Myocyte (in vitro differentiated cells): Measurements from ENCODE around the gene SLC39A2. TPM values are rescaled to one million over a fixed set of nuclear protein-coding genes. Genes with fewer than 3 reads are reported as not detected.
"Not testable (repeated sequence)": the region's sequence is repeated elsewhere in the genome, so short reads cannot be mapped to it uniquely, and the experiment has no call there.

ENCODE experiments used
- DNase-seq: peaks from one replicate; pipeline ENCODE4 v3.0.0-alpha.2; 2012; ENCODE audit warnings: low read depth
- total RNA-seq: library from RNA; depleted of rRNA; stranded (reverse); fragments of >200 nt; gene quantifications from 2 replicates; pipeline ENCODE4 v1.2.3, GENCODE V29; 2014

The SLC39A2 gene
- total RNA-seq, 1 donor from 2014 or later, result not detected

- no peak for DNase-seq
These were observed 2.6 kb upstream of the SLC39A2 start for GRCh38 chr14:20996521-20996920.

GRCh38 chr14:20997115-20997514, 2.0 kb upstream of the SLC39A2 start:
- no peak for DNase-seq

- no peak for DNase-seq
These were observed 1.5 kb upstream of the SLC39A2 start for GRCh38 chr14:20997564-20997963.

GRCh38 chr14:20998139-20998538, 954 bp upstream of the SLC39A2 start:
- no peak for DNase-seq

GRCh38 chr14:20999591-20999990, 498 bp downstream of the SLC39A2 start:
- no peak for DNase-seq

GRCh38 chr14:21001218-21001617, 2.1 kb downstream of the SLC39A2 start:
- DNase-seq, result no peak

GRCh38 chr14:21003788-21004346, 4.8 kb downstream of the SLC39A2 start:
- no peak for DNase-seq

GRCh38 chr14:21009721-21010120, 10.6 kb downstream of the SLC39A2 start:
- DNase-seq, result not testable (repeated sequence)

- no peak for DNase-seq
These were observed 12.0 kb downstream of the SLC39A2 start for GRCh38 chr14:21011136-21011535.

GRCh38 chr14:21014761-21015190, 15.7 kb downstream of the SLC39A2 start:
- DNase-seq, result peak; percentile 94

- DNase-seq, result no peak
These were observed 16.2 kb downstream of the SLC39A2 start for GRCh38 chr14:21015312-21015711.

- no peak for DNase-seq
These were observed 17.5 kb downstream of the SLC39A2 start for GRCh38 chr14:21016413-21017190.

GRCh38 chr14:21017528-21018245, 18.6 kb downstream of the SLC39A2 start:
- DNase-seq, result no peak

GRCh38 chr14:21018286-21018685, 19.2 kb downstream of the SLC39A2 start:
- no peak for DNase-seq

- DNase-seq, result no peak
These were observed 19.7 kb downstream of the SLC39A2 start for GRCh38 chr14:21018781-21019180.

- DNase-seq, result no peak
These were observed 20.3 kb downstream of the SLC39A2 start for GRCh38 chr14:21019366-21019765.

GRCh38 chr14:21020977-21021545, 22.0 kb downstream of the SLC39A2 start:
- DNase-seq, result no peak

GRCh38 chr14:21022686-21023085, 23.6 kb downstream of the SLC39A2 start:
- DNase-seq, result no peak

- no peak for DNase-seq
These were observed 24.1 kb downstream of the SLC39A2 start for GRCh38 chr14:21023174-21023573.

GRCh38 chr14:21023817-21024584, 24.9 kb downstream of the SLC39A2 start:
- DNase-seq, result no peak
